ENCODE results near the gene ANKRD30A. TPM values are rescaled to one million over a fixed set of nuclear protein-coding genes. Genes with fewer than 3 reads are reported as not detected.

ANKRD30A gene
- total RNA-seq, 4 donors from 2014 or later, result not detected

DNA sequence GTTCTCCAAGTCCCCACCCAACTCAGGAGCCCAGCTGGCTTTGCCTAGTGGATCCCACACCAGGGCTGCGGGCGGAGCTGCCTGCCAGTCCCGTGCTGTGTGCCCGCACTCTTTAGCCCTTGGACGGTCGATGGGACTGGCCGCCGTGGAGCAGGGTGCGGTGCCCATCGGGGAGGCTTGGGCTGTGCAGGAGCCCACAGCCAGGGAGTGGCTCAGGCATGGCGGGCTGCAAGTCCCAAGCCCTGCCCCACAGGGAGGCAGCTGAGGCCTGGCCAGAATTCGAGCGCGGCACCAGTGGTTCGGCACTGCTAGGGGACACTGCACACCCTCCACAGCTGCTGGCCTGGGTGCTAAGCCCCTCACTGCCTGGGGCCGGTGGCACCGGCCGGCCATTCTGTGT lies 159.7 kb downstream of the ANKRD30A start:
- H3K9me3 ChIP-seq, result no peaks in the 10 kb centered on the region
- in situ Hi-C loops (cut with MboI; ENCODE audit: low pct_ligation_motif_present in 1 of 4, low pct_unique_long_range_greater_than_20kb in 1 of 4, low sequenced_read_pairs in 3 of 4) (no loop called here), intact Hi-C loops (cut with DNase I; ENCODE audit: low total_unique reads) (no loop called here)
- H3K4me3 ChIP-seq, result no peak overlapping the region
- TF ChIP-seq POLR2AphosphoS5 (IDR thresholded peaks at IDR 0.05), result no peak
- no peak for TF ChIP-seq POLR2A (IDR thresholded peaks at IDR 0.05)
- TF ChIP-seq EP300 (IDR thresholded peaks at IDR 0.05; ENCODE audit: low read depth), result no peak
- TF ChIP-seq, protein P1, sequence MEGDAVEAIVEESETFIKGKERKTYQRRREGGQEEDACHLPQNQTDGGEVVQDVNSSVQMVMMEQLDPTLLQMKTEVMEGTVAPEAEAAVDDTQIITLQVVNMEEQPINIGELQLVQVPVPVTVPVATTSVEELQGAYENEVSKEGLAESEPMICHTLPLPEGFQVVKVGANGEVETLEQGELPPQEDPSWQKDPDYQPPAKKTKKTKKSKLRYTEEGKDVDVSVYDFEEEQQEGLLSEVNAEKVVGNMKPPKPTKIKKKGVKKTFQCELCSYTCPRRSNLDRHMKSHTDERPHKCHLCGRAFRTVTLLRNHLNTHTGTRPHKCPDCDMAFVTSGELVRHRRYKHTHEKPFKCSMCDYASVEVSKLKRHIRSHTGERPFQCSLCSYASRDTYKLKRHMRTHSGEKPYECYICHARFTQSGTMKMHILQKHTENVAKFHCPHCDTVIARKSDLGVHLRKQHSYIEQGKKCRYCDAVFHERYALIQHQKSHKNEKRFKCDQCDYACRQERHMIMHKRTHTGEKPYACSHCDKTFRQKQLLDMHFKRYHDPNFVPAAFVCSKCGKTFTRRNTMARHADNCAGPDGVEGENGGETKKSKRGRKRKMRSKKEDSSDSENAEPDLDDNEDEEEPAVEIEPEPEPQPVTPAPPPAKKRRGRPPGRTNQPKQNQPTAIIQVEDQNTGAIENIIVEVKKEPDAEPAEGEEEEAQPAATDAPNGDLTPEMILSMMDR (IDR thresholded peaks at IDR 0.05), result no peak
- DNase-seq, result no peak
- H3K27me3 ChIP-seq, result no peaks in the 10 kb centered on the region
- no peaks in the 10 kb centered on the region for H3K4me1 ChIP-seq
- no peaks in the 10 kb centered on the region for H3K36me3 ChIP-seq
- no peak overlapping the region for H3K27ac ChIP-seq
- WGBS, 2 donors (ENCODE audit: low coverage in 1 of 2), result 97% methylated on average over 16 of the region's 18 CpGs; no CpG with 5 or more reads in 1 of the 2 donors

DNA sequence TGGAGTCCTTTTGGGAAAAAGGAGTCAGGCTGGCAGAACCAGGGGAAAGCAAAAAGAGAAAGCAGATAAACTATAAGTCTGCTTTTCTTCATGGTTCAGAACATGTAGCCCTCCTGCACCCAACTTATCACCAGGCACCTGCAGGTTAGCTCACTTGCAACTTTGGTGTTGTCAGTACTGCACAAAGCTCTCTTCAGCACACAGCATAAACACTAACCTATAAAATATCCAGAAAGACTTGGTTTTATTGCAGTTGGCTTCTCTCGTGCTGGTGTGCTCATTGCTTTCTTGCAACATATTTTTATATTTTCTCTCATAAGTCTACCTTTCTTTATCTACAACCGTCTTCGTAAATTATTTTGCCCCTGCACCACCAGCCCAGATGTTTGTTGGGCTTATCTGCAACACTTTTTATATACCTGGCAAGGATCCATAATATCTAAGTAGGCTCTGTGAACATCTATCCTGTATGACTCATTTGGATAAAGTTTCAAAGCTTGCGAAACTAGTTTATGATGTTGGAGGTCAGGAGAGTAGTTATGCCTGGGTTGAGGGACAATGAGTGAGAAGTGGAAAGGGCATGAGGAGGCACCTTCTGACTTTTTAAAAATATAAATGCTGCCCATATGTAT lies 164.6 kb downstream of the ANKRD30A start:
- intact Hi-C loops (cut with DNase I; ENCODE audit: low total_unique reads), result no loop called here
- Histone ChIP-seq H3K27me3 (no peaks in the 10 kb centered on the region), H3K9me3 (peaks cover 0 to 4% of the 10 kb centered on the region in 2 donors), H3K4me3 (no peak overlapping the region), H3K4me1 (no peaks in the 10 kb centered on the region), H3K36me3 (no peaks in the 10 kb centered on the region), H3K27ac (no peak overlapping the region)
- in situ Hi-C loops (cut with MboI; ENCODE audit: low pct_ligation_motif_present in 1 of 4, low pct_unique_long_range_greater_than_20kb in 1 of 4, low sequenced_read_pairs in 3 of 4), result no loop called here
- 52 to 69% methylated on average over 4 of the region's 4 CpGs for WGBS, 2 donors (ENCODE audit: low coverage in 1 of 2)
- no peak for DNase-seq
- TF ChIP-seq POLR2A (IDR thresholded peaks at IDR 0.05) (no peak), POLR2AphosphoS5 (IDR thresholded peaks at IDR 0.05) (no peak), EP300 (IDR thresholded peaks at IDR 0.05; ENCODE audit: low read depth) (no peak)
- TF ChIP-seq, protein P1 (IDR thresholded peaks at IDR 0.05), result no peak

DNA sequence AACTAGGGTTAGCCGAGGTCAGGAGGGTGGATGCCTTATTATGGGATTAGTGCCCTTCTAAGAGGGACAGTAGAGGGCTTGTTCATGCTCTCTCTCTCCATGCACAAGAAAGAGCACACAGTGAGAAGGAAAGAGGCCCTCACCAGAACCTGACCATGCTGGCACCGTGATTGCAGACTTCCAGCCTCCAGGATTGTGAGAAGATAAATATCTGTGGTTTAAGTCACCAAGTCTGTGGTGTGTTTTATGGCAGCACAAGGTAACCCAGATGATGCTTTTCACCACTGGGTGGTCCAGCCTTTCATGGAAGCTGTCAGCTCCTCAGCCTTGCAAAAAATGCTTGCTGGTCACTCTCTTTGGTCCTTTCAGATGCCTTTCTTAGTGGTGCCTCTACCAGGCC lies 175.9 kb downstream of the ANKRD30A start:
- WGBS, 2 donors (ENCODE audit: low coverage in 1 of 2), result 55% methylated on average over 2 of the region's 2 CpGs; no CpG with 5 or more reads in 1 of the 2 donors

DNA sequence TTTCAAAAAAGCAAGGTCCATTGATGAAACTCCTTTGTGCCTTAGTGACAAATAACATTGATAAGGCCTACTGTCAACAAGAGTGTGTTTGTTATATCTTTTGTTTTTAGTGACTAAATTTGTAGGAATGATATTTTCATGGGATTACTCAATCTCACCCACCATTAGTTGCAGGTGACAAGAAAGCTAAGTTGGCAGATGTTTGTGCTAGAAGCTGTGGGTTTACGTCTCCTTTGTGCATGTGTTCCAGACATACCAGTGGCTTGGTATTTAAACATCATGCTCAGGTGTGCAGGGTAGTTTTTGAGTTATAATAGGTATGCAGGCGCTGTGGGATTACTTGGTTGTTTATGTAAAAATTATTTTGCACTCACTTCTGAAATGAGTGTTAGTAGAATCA lies 178.6 kb downstream of the ANKRD30A start:
- no peak for DNase-seq
- in situ Hi-C loops (cut with MboI; ENCODE audit: low pct_ligation_motif_present in 1 of 4, low pct_unique_long_range_greater_than_20kb in 1 of 4, low sequenced_read_pairs in 3 of 4), result no loop called here
- H3K36me3 ChIP-seq, result no peaks in the 10 kb centered on the region
- peaks cover 0 to 3% of the 10 kb centered on the region in 2 donors for H3K9me3 ChIP-seq
- H3K4me3 ChIP-seq, result no peak overlapping the region
- no peak overlapping the region for H3K27ac ChIP-seq
- 63 to 78% methylated on average over 2 of the region's 2 CpGs for WGBS, 2 donors (ENCODE audit: low coverage in 1 of 2)
- no peaks in the 10 kb centered on the region for H3K27me3 ChIP-seq
- TF ChIP-seq POLR2AphosphoS5 (IDR thresholded peaks at IDR 0.05) (no peak), EP300 (IDR thresholded peaks at IDR 0.05; ENCODE audit: low read depth) (no peak), POLR2A (IDR thresholded peaks at IDR 0.05) (no peak)
- TF ChIP-seq, protein P1 (IDR thresholded peaks at IDR 0.05), result no peak
- H3K4me1 ChIP-seq, result no peaks in the 10 kb centered on the region
- intact Hi-C loops (cut with DNase I; ENCODE audit: low total_unique reads), result no loop called here

More for the DNA sequence above, 175.9 kb downstream of the ANKRD30A start:
- intact Hi-C loops (cut with DNase I; ENCODE audit: low total_unique reads), result no loop called here
- no peaks in the 10 kb centered on the region for H3K36me3 ChIP-seq
- H3K9me3 ChIP-seq, result no peaks in the 10 kb centered on the region
- in situ Hi-C loops (cut with MboI; ENCODE audit: low pct_ligation_motif_present in 1 of 4, low pct_unique_long_range_greater_than_20kb in 1 of 4, low sequenced_read_pairs in 3 of 4), result no loop called here
- no peak for TF ChIP-seq POLR2AphosphoS5 (IDR thresholded peaks at IDR 0.05)
- no peak for TF ChIP-seq EP300 (IDR thresholded peaks at IDR 0.05; ENCODE audit: low read depth)
- TF ChIP-seq, protein P1 (IDR thresholded peaks at IDR 0.05), result no peak
- TF ChIP-seq POLR2A (IDR thresholded peaks at IDR 0.05), result no peak
- no peak for DNase-seq
- H3K4me3 ChIP-seq, result no peak overlapping the region
- H3K27me3 ChIP-seq, result no peaks in the 10 kb centered on the region
- H3K4me1 ChIP-seq, result no peaks in the 10 kb centered on the region
- no peak overlapping the region for H3K27ac ChIP-seq

All from transverse colon (tissue), 4 donors.